B cell (primary cell): ENCODE results near the gene ZNF555. TPM values are rescaled to one million over a fixed set of nuclear protein-coding genes. Genes with fewer than 3 reads are reported as not detected.

ENCODE experiments used
- ATAC-seq: fragments of 200-7000 bp; cut with Tn5 transposase; one replicate; pipeline ENCODE4 v1.10.0; 2021; ENCODE audit warnings: low read depth, mild to moderate bottlenecking, moderate number of reproducible peaks, moderate library complexity
- CTCF ChIA-PET: fragments of 350-600 bp; sonication (Branson Sonifier 250); formaldehyde crosslinking; loops from one replicate; lab custom pipeline; 2021; ENCODE audit warnings: antibody characterized with exemption, inconsistent platforms; lab: Charles Lee
- POLR2A ChIA-PET: fragments of 350-600 bp; sonication (Branson Sonifier 250); formaldehyde crosslinking; loops from one replicate; lab custom pipeline; 2021; ENCODE audit warnings: antibody characterized with exemption; lab: Charles Lee
- DNase-seq: peaks from one replicate; pipeline ENCODE4 v3.0.0; 2013
- H2AFZ ChIP-seq: 2 replicates; pipeline ENCODE4 v1.6.1; 2012; ENCODE audit warnings: mild to moderate bottlenecking, low read depth, low read length; ENCODE audit not compliant: insufficient read depth, poor library complexity, severe bottlenecking
- H3K27ac ChIP-seq, 2 donors: 1 replicate in 1 of 2; 2 replicates in 1 of 2; pipeline ENCODE4 v1.5.1; 2012 to 2013; ENCODE audit warnings: low read length in 2 of 2, mild to moderate bottlenecking in 2 of 2, moderate library complexity in 1 of 2
- H3K27me3 ChIP-seq, 4 experiments: fragments of 200-600 bp in 1 of 4; sonication (generic) in 1 of 4; replicated peaks in 1 of 4; 1 replicate in 2 of 4; 2 replicates in 2 of 4; pipeline versions ENCODE4 v1.6.1 to v1.7.0; 2013 to 2016; ENCODE audit warnings: low read length in 3 of 4, mild to moderate bottlenecking in 2 of 4, mixed read lengths in 1 of 4, moderate library complexity in 1 of 4; ENCODE audit not compliant: insufficient read depth in 4 of 4, control insufficient read depth in 3 of 4; ENCODE audit errors: control extremely low read depth in 1 of 4
- H3K36me3 ChIP-seq, 2 experiments: replicated peaks in 1 of 2; 1 replicate in 1 of 2; 2 replicates in 1 of 2; pipeline versions ENCODE4 v1.6.1 to v1.7.1; 2013; ENCODE audit warnings: low read length in 1 of 2; ENCODE audit not compliant: insufficient read depth in 2 of 2, control insufficient read depth in 1 of 2; ENCODE audit errors: control extremely low read depth in 1 of 2, extremely low read depth in 1 of 2
- H3K4me1 ChIP-seq, 2 donors: fragments of 200-600 bp in 1 of 2; sonication (generic) in 1 of 2; 1 replicate in 1 of 2; 2 replicates in 1 of 2; pipeline versions ENCODE4 v1.5.1 to v1.6.1; 2013 to 2017; ENCODE audit warnings: low read length in 2 of 2; ENCODE audit not compliant: control insufficient read depth in 2 of 2, insufficient read depth in 2 of 2
- H3K4me2 ChIP-seq: replicated peaks from 2 replicates; pipeline ENCODE3; 2012; ENCODE audit warnings: mild to moderate bottlenecking, low read depth, low read length; ENCODE audit not compliant: poor library complexity, severe bottlenecking
- H3K4me3 ChIP-seq, 5 experiments: fragments of 200-600 bp in 1 of 5; sonication (generic) in 1 of 5; 1 replicate in 3 of 5; 2 replicates in 2 of 5; pipeline versions ENCODE4 v1.5.1 to v1.7.0; 2011 to 2016; ENCODE audit warnings: low read length in 4 of 5, mild to moderate bottlenecking in 4 of 5, low read depth in 2 of 5, control low read depth in 1 of 5, moderate library complexity in 1 of 5; ENCODE audit not compliant: insufficient read depth in 1 of 5; ENCODE audit errors: control extremely low read depth in 1 of 5, extremely low read depth in 1 of 5
- H3K79me2 ChIP-seq: fragments of 200-600 bp; sonication (generic); one replicate; pipeline ENCODE4 v1.6.0; 2016; ENCODE audit warnings: low read length; ENCODE audit not compliant: control insufficient read depth, insufficient read depth
- H3K9ac ChIP-seq: fragments of 200-600 bp; sonication (generic); 2 replicates; pipeline ENCODE4 v1.6.1; 2017; ENCODE audit warnings: mild to moderate bottlenecking, low read length, moderate library complexity
- H3K9me3 ChIP-seq, 3 donors: one replicate each; pipeline versions ENCODE4 v1.6.1 to v1.7.1; 2013; ENCODE audit warnings: low read length in 2 of 3; ENCODE audit not compliant: control insufficient read depth in 2 of 3, insufficient read depth in 1 of 3; ENCODE audit errors: control extremely low read depth in 1 of 3
- H4K20me1 ChIP-seq: 2 replicates; pipeline ENCODE4 v1.6.0; 2012; ENCODE audit warnings: mild to moderate bottlenecking, low read length; ENCODE audit not compliant: insufficient read depth, control insufficient read depth, poor library complexity, severe bottlenecking
- H3K27ac Mint-ChIP-seq: one replicate; pipeline ENCODE4 v1.8.0; 2021; ENCODE audit warnings: mixed read lengths
- H3K27me3 Mint-ChIP-seq: one replicate; pipeline ENCODE4 v1.8.0; 2021; ENCODE audit warnings: mixed read lengths
- H3K4me1 Mint-ChIP-seq: one replicate; pipeline ENCODE4 v1.8.0; 2021; ENCODE audit warnings: mixed read lengths
- H3K4me3 Mint-ChIP-seq: one replicate; pipeline ENCODE4 v1.8.0; 2021; ENCODE audit warnings: mixed read lengths
- H3K9me3 Mint-ChIP-seq: one replicate; pipeline ENCODE4 v1.8.0; 2022; ENCODE audit warnings: mixed read lengths; ENCODE audit not compliant: insufficient read depth
- CTCF ChIP-seq: fragments of 200-600 bp; IDR thresholded peaks from one replicate; pipeline ENCODE4 v1.8.0; 2022; ENCODE audit warnings: antibody characterized with exemption, mild to moderate bottlenecking
- EZH2 ChIP-seq: IDR thresholded peaks from 2 replicates; pipeline ENCODE4 v1.6.1; 2012; ENCODE audit warnings: borderline replicate concordance, low read depth, mild to moderate bottlenecking, moderate library complexity, low read length; ENCODE audit not compliant: insufficient read depth, poor library complexity, severe bottlenecking
- WGBS: methylation state at CpG from one replicate; pipeline ENCODE4 v1.1.5; 2013; ENCODE audit warnings: missing lambda C conversion rate; ENCODE audit not compliant: insufficient coverage; 5-methylcytosine and 5-hydroxymethylcytosine counted together
- intact Hi-C: fragments of 100-400 bp; cut with micrococcal nuclease; formaldehyde crosslinking; loops from one replicate; pipeline ENCODE4 v1.10.0; 2022
- polyA plus RNA-seq: library from polyadenylated mRNA; depleted of rRNA; stranded (reverse); fragments of >200 nt; gene quantifications from 2 replicates; pipeline ENCODE4 v1.2.3, GENCODE V29; 2012
- total RNA-seq, 2 donors: library from RNA; stranded (reverse); fragments of 120-200 nt in 1 of 2; gene quantifications; 1 replicate in 1 of 2; 2 replicates in 1 of 2; pipeline versions ENCODE4 v1.2.3 to v1.2.4, GENCODE V29; 2013 to 2022

ZNF555 gene
- total and polyA plus RNA-seq, 2 donors (not counting 1 experiment from before 2014, with no cell fraction given): 1.8 to 7.4 TPM

- H3K27me3 Mint-ChIP-seq: no peaks in the 10 kb centered on the region
- H3K27me3 ChIP-seq: no peaks in the 10 kb centered on the region
- no peak for DNase-seq
- H3K9me3 ChIP-seq: no peaks in the 10 kb centered on the region
- no peaks in the 10 kb centered on the region for H4K20me1 ChIP-seq
- no peak overlapping the region for H3K9ac ChIP-seq
- ChIA-PET POLR2A (no interaction called here), CTCF (no interaction called here)
- H3K36me3 ChIP-seq: peaks cover 0 to 31% of the 10 kb centered on the region in 2 experiments
- H3K9me3 Mint-ChIP-seq: no peaks in the 10 kb centered on the region
- no peak for ATAC-seq
- TF ChIP-seq EZH2 (no peak), CTCF (no peak)
- H3K4me2 ChIP-seq: no peak overlapping the region
- H3K4me3 Mint-ChIP-seq: no peak overlapping the region
- no peaks in the 10 kb centered on the region for H3K4me1 ChIP-seq
- H2AFZ ChIP-seq: no peak overlapping the region
- no peak overlapping the region for H3K27ac ChIP-seq
- H3K4me1 Mint-ChIP-seq: peaks cover 2% of the 10 kb centered on the region
- peaks cover 44% of the 10 kb centered on the region for H3K79me2 ChIP-seq
- WGBS: 96% methylated on average over 27 of the region's 27 CpGs
- H3K27ac Mint-ChIP-seq: no peak overlapping the region
- H3K4me3 ChIP-seq: no peak overlapping the region
- intact Hi-C loops: no loop called here
These were observed 45.2 kb upstream of the ZNF555 start for GRCh38 chr19:2795827-2796658.

- H3K4me3 Mint-ChIP-seq: no peak overlapping the region
- ChIA-PET POLR2A (no interaction called here), CTCF (no interaction called here)
- Histone ChIP-seq H3K36me3 (peaks cover 0 to 30% of the 10 kb centered on the region in 2 experiments), H3K9me3 (no peaks in the 10 kb centered on the region), H3K4me2 (no peak overlapping the region), H3K9ac (no peak overlapping the region), H3K4me1 (no peaks in the 10 kb centered on the region), H3K27ac (no peak overlapping the region), H3K79me2 (peaks cover 37% of the 10 kb centered on the region), H4K20me1 (no peaks in the 10 kb centered on the region), H3K27me3 (no peaks in the 10 kb centered on the region), H3K4me3 (no peak overlapping the region), H2AFZ (no peak overlapping the region)
- no peaks in the 10 kb centered on the region for H3K9me3 Mint-ChIP-seq
- H3K4me1 Mint-ChIP-seq: peaks cover 2% of the 10 kb centered on the region
- TF ChIP-seq EZH2 (no peak), CTCF (no peak)
- no peak for ATAC-seq
- no peak overlapping the region for H3K27ac Mint-ChIP-seq
- DNase-seq: no peak
- WGBS: 98% methylated on average over 23 of the region's 23 CpGs
- H3K27me3 Mint-ChIP-seq: no peaks in the 10 kb centered on the region
- intact Hi-C loops: no loop called here
These were observed 44.5 kb upstream of the ZNF555 start for GRCh38 chr19:2796659-2797266.
